ENCODE measurements around the gene EFHD1.

GRCh38 chr2:232598293-232598692 is 35.1 kb upstream of the EFHD1 start:
- no peak for TF ChIP-seq BCOR (IDR thresholded peaks at IDR 0.05)
- no peak for TF ChIP-seq THRA (IDR thresholded peaks at IDR 0.05)
- no peak for TF ChIP-seq NEUROD1 (IDR thresholded peaks at IDR 0.05; ENCODE audit: borderline replicate concordance, low read depth, low read length, partially characterized antibody)
- no peak for TF ChIP-seq CTCF (IDR thresholded peaks at IDR 0.05 in 2 of 3, conservative IDR thresholded peaks at IDR 0.05 in 1 of 3; ENCODE audit: insufficient read depth in 2 of 3, low read depth in 1 of 3, low read length in 3 of 3)
- TF ChIP-seq EP300 (IDR thresholded peaks at IDR 0.05; ENCODE audit: low read length), result no peak
- no peak for TF ChIP-seq TCF7L2 (IDR thresholded peaks at IDR 0.05; ENCODE audit: low read depth, low read length)
- TF ChIP-seq SP1 (CRISPR knock-in tag; IDR thresholded peaks at IDR 0.05), result no peak
- no peak for TF ChIP-seq ARID4B (CRISPR knock-in tag; IDR thresholded peaks at IDR 0.05)
- TF ChIP-seq ATF4 (CRISPR knock-in tag; IDR thresholded peaks at IDR 0.05), result no peak
- no peak for TF ChIP-seq ZNF592 (IDR thresholded peaks at IDR 0.05)

Data from K562 (cell line).